ENCODE results near the gene SPTB.

Gene SPTB

DNA sequence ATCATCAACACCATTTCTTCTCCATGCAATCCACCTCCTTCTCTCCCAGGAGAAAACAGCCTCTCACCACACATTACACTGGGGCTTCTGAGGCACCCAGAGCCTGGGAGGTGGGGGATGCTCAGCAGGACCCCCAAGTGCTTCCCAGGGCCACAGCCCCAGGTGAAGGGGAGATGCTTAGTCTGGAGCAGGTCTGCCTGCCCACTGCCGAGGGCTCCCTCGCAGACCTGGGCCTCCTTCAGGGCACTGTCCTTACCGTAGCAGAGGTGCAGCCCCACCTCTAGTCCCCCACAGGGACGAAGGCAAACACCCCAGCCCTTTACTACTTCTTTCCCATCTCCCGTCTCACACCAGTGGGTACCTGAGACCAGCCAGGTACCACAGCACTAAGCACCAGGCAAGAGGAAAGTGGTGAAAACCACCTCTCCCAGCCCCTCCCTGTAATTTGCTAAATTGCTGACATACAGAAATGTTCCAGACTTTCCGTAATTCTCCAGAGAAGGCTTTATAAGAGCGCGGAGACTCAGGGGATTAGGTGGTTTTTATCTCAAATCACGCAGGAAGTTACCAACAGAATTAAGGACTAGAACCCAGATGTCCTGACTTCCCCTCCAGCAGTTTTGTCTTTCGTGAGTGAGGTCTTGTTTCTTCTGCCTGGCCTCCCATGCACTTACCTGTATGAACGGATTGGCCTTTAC, 116.5 kb downstream of the SPTB start:
- no peak for DNase-seq

DNA sequence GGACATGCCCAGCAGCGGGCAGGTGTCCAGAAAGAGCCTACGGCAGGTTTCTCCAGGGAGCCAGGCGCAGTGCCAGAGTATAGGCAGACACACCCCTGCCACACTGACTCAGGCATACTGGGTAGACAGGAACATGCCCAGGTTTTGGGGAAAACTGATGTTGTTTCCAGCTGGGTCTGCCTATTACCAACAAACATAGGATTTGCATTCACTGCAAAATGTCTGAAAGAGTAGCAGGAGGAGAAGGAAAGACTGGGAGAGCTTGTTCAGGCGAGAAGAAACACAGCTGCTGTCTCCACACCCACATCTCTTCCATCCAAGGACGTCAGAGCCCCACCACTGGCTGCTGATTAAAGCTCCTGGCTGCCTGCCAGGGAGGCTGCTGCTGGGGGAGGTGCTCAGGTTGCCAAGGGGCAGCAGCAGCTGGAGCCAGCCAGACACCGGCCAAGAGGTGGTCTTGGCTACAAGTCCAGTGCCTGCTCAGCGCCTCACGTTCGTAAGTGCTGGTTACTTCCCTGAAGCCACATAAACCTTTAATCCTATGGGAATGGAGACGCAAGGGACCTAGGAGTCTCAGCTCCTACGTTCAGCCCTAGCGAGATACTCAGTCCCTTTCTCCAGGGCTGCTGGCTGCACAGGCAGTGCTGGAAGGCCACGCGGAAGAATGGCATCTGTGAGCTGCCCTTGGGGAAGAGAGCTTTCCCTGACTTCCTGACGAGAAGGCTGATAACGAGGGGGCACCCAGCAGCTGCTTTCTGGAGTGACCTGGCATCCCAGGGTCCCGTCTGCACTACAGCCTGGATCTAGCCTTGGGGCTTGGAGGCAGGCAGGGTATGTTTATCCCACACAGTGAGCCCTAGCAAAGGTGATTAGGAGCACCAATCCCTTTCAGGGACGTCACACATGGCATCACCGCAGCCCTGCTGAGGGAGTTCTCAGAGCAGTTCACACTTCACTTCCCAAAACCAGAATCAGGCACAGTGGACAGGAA, 117.4 kb downstream of the SPTB start:
- peak; percentile 44 for DNase-seq

DNA sequence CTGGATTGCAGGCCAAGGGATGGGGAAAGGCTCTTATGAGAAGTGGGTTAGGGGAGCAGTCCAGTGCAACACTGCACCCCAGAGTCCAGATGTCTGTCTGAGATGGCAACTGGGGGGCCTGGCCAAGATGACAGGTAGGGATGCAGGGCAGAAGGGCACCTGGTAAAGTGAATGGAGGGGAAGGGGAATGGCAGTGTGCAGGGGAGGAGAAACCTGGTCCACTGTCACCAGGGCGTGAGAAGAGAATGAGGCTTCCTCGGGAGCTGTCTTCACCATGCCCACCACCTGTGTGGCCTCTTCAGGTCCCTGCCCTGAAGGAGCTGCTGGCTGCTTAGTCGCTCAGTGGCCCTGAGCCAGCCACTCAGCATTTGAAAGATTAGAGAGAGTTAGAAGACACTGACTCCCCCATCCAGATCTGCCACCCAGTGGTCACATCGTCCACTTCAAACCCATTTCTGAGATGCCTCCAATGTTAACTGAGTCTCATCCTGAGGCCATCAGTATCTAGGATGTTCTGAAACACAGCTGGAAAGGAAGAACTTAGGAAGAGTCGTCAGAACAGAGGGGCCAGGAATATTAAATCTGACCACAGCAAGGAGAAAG, 118.2 kb downstream of the SPTB start:
- no peak for DNase-seq

DNA sequence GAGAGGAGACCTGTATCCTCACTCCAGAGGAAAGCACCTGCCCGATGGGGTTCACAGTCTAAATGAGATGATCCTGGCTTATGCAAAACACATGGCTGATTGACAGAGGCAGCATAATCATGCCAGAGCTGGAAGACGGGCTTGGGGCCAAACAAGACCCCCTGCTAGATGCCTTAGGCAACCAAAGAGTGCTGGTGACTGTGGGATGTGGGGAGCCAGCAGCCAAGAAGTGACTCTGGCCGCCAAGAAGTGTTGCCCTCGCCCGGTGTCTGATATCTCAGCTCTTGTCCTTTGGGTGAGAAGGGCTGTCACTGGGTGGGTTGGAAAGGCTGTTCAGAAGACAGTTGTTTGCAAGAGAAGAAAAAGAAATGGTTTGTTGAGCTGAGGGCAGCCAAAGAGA, 118.8 kb downstream of the SPTB start:
- DNase-seq = no peak

DNA sequence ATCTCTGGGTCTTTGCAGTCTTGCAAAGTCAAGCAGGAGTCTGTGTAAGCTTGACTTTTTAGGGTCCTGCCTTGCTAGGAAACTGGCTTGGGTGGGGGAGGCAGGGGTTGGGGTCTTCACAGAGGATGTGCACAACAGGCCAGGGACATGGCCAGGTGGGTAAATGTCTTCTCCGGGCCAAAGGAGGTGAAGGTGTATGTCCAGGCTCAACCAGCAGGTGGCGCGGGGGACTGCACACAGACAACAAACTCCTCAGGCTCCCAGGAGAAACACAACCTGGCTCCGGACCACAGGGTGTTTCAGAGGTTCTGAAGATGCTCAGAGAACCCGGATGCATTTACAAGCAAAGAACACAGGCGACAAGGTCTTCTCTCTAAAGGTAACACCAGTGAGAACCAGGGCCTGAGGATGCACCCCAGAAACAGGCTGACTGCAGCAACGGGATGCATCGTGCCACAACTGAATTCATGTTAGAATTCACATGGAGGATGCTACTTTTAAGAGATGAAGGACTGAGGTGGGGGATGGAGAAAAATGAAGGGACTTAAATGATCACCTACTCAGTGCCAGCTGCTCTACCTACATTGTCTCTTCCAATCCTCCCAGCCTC, 119.5 kb downstream of the SPTB start:
- DNase-seq = peak; percentile 66

DNA sequence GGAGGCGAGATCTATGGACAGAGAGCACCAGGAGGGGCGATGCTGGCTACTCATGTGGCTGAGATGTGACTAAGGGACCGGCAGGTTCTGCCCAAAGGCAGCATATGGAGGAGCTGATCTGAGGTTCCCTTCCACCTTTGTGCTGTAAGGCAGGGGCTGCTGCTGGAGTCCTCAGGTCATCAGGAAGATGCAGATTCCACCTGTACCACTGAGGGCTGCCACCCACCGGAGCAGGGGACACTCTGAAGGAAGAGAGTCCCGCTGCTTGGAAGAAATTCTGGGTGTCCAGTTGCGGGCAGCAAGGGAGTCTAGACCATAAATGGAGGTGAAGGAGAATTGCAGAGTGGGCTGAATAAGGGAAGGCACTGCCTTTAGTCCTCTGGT, 120.2 kb downstream of the SPTB start:
- no peak for DNase-seq

DNA sequence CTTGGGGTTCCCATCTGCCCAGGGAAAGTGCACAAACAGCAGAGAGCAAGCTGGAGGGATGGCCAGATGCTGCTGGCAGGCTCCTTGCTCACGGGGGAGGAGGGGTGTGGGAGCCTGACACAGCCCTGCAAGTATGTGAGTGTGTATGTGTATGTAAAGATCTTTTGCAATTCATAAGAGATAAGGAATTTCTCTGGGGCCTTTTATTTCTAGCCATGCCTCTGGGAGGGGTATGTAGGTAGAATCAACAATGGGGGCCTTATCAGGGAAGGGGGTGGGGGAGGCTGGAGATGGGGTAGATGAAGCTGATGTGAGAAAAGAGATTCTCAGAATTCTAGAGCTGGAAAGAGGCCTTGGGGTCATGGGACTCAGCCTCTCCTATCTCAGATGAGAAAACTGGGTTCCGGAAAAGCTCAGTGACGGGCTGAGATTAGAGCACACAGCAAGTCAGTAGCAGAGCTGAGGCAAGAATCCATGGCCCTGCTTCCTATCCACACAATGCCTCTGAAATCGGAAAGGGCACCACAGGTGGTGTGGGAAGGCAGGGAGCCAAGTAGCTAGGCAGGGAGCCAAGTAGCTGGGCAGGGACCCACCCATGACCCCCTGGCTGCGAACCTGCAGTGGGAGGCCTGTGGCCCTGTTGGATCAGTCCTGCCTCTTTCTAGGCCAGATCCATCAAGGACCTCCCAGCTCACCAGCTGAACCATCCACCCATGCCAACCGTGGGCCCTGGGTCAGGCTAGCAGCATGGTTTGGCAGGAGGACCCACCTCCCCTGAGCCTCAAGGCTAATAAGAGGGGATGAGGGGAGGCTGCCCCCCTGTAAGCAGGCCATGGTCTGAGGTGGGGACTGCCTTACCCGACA, 120.8 kb downstream of the SPTB start:
- no peak for DNase-seq

DNA sequence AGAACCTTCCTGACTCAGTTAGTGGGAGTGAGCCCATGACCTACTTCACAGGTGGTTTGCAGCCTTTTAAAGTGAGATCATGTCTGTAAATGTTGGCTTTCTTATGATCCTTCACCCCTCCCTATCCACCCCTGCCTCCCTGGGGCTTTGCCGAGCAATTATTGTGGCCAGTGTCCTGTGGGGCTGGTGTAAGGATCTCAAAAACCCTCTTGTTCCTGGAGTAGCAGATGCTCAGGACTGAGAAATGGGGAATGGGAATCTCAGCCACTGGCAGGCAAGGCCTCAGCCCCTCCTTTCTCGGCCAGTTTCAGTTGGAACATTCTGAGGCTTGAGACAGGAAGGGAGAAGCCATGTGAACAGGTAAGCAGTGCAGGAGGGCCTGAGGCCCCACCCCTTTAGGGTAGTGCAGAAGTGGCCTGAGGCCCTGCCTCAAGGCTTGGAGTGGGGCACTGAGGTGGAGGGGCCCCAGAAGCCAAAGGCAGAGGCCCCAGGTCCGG, 121.6 kb downstream of the SPTB start:
- no peak for DNase-seq

DNA sequence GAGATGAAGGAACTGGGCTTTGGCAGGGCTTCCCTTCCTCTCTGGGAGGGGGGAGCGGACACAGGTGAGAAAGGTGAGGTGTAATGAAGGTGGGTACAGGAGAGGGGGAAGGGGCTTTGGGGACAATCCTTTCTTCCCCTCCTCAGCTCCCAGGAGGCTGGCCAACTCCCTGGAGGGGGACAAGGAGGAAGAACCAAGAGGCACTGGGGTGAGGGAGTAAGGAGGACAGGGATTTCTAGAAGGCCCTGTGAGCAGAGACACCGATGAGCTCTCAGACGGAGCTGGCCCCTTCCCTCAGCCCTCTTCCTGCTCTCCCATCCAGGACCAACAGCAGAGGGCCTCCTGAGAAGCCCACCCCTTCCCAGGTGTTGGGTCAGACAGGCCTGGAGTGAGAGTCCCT, 122.1 kb downstream of the SPTB start:
- DNase-seq = no peak

DNA sequence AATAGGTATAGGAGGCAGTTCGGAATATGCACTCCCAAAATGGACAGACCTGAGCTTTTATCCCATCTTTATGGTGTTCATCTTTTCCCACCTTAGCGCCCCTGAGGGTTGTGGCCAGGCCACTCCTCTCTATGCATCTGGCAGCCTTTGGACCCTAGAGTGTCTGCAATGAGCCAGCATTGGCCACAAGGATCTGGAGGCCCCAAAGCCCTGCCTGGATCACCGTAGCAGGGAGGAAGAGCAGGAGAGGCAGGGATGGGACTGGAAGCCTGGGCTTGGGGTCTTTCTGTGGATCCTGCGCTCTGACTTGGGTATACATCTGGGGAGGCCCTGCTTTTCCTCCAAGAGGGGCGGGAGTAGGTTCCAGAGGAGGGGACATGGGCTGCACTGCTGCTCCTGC, 123.0 kb downstream of the SPTB start:
- DNase-seq = no peak

DNA sequence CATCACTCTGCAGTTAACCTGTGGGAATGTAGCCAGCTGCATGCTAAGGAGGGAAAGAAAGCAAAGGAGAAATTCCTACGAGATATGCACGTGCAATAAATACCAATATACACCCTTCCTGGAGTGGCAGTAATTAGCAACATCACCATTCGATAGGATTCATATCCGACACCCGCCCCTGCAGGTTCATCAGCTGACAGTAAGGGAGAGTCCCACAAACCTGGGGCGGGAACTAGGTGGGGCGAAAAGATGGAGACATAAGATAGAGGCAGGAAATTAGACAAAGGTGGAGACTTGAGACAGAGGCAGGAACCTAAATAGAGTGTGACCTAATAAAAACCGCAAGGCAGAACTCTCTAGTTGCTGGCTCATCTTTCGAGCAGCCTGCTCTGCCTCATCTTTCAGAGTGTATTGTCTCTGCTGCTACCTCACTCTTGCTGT, 123.9 kb downstream of the SPTB start:
- peak; percentile 64 for DNase-seq

DNA sequence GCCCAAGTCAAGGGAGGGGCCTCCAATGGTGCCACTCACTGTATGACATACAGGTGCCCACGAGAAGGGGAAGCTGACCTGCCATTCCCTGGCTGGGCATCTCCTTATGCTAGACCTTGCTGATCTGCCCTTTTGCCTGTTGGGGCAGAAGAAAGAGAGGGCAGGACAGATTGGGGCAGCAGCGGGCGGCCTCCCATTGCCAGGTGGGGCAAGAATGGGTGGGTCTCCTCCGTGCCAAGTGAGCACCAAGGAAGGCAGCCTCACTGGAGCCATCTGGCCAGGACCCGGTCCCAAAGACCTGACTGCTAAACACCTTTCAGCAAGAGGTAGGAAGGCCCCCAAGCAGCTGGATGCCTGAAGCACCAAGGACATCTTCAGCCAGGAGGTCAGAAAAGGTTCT, 125.0 kb downstream of the SPTB start:
- no peak for DNase-seq

DNA sequence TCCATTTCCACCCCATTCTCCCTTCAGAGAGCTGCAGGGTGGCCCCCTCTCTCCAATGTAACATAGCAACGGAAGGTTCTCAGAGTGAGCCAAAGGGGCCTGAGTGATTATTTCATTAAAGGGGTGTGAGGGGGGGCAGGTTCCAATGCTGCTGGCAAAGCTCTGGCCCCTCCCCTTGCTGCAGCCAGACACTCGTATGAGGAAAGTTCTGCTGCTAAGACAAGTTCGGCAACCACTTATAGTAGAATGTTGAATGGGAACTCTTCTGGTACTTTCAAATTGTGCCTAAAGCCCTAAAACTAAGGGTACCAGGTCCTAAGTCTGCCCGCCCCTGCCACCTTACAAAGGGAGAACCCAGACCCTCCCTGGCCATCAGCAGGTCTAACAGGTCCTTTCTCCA, 125.7 kb downstream of the SPTB start:
- no peak for DNase-seq

DNA sequence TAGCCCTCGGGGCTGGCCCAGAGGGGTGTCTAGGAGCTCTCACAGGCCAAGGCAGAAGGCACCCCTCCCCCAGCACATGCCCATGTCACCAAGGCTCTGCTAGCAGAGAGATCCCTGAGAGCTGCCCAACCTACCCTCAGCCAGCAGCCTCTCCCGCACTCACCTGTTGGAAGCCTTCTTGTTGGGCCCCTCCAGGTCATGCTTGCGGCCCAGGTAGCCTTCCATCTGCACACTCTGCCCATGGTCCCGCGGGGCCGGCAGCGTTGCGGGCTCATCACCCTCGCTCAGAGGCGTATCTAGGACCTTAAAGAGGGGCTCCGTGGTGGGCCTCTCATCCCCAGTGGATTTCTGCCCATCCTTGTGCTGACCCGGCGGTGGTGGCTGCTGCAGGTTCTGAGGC, 126.3 kb downstream of the SPTB start:
- DNase-seq = no peak

DNA sequence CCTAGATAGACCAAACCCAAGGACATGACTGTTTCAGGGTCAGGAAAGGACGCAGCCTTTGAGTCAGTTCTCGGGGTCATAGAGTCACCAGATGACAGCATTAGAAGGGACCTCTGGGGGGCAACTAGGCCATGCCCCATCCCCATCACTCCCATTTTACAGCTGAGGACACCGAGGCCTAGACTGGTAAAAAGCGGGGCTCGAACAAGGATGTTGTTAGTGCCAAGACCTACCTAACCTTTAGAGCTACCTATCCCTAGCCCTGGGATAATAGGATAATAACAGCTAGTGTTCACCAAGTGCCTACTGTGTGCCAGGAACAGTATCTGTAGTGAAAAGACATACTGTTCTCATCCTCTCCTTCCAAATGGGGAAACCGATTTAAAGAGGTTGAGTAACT, 126.8 kb downstream of the SPTB start:
- DNase-seq = no peak

DNA sequence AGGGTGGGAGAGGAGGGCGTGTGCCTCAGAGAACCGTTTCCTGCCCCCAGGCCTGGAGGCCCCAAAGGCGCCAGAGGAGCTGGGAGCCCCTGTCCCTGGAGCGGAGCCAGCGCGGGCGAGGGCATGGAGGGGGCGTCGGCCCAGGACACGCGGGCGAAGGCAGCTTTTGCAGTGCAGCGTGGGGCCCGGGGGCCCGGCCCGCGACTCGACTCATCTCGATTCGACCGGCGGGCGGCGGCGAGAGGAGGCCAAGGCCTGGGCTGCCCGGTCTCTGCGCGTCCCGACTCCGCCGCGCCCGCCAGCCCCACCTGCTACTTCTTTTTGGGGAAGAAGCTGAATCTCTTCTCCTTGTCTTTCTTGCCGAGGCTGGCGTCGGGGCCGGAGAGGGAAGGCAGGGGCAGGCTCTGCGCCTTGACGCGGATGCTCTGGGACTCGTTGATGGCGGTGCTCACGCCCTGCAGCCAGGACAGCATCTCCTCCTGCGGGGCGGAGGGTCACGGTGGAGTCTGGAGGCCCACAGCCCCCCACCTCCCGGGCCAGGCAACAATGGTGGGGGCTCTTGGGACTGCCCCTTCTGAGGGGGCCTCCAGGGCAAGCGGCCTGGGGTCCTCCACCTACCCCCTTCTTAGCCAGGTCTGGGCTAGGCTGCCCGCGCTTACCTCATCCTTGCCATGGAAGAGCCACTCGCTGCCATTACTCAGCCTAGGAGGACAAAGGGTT, 130.6 kb downstream of the SPTB start:
- DNase-seq = no peak

DNA sequence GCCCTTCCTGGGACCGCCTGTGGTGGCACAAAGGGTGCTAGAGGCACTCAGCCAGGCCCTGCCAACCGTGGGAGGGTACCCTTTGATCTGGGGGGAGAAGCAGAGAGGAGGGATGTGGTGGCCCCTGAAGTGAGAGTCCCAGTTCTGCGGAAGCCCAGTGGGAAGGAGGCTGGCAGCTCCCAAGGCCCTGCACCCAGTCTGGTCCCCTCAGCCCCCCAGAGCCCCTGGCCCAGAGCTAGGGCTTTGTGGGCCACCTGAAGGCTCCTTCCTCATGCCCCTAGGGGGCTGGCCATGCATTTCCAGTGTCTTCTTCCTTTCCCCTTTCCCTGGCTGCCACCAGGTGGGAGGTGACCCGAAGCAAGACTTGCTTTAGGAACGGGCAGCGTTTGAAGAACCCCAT, 131.2 kb downstream of the SPTB start:
- no peak for DNase-seq

DNA sequence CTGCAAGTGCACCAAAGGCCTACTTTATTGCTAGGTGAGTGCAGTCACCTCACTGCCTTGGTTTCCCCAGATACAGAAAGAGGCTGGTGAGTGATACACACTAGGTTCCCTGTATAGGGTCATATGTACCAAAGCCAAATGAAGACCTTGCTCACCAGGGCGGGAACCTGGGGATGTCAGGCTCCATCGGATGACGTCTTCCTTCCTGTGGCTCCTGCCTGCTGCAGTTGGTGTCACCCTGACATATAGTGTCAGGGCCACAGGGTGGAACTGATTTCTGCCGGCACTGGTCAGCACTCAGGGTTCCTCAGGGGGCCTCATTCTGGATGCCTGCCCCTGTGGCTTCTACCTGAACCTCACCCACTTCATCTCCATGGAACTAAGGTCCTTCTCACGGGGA, 132.4 kb downstream of the SPTB start:
- DNase-seq = no peak

DNA sequence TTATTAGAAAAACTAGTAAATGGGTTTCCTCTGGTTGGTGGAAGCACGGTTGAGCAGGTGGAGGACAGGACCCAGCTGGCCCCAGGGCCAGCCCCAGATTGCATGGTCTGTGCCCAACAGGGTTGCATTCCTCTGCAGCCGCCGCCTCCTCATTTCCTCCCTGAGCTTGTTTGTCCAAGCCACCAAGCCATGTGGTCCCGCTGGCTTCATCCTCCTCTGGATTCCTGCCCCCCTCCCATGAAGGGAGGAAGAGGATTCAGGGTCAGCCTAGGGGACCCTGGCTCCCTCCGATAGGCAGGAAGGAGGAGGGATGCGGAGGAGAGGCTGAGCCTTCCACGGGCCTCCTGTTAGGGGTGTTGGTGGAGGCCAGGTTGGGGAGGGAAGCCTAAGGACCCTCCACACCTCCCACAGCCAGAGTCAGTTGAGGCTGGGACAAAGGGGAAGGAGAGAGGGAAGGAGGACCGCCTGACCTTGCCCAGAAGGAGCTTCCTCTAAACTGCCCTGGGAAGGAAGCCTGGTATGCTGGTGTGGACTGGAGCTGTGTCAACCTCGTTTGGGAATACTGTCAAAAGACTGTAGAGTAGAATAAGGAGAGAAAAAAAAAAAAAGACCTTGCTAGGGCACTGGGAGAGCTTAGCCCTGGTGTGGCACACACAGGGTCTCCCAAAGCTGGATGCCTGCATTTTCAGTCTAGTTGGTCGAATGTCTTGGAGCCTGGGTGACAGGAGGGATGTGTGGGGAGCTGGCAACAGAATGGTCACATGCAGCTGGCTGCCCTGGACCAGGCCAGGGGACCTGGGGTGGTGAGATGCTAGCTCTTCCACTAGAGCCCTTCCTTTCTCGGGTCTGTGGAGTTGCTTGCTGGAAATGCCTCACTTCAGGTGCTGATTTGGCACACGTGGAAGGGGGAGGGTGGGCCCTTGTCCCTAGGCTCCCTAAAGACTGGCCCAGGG, 133.1 kb downstream of the SPTB start:
- DNase-seq = no peak

DNA sequence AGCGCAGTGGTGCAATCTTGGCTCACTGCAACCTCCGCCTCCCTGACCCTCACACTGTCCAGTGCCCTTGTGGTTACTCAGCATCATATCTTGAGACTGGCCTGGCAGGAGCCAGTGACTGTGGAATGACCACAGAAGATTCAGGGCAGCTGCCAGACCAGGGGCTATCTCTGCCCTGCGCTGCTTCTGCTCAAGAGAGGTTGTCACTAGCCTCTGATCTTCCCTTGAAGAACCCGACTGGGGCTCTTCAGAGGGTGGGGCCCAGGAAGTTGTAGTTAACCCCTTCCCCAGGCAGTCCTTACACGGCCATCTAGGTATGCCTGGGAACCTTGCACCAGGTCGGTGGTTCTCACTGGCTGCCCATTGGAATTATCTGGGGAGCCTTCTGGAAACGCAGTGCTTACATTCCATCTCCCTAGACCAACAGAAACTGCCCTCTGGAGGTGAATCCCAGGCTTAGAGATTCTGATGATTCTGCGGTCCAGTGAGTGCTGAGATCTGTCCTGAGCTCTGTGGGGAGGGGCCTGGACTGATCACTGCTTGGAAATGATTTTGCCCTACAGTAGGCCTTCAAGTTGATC, 134.1 kb downstream of the SPTB start:
- DNase-seq = no peak
